GM10266 (cell line): ENCODE results near the gene HNRNPUL1.

ENCODE experiments used
- DNase-seq: peaks from one replicate; pipeline ENCODE4 v3.0.0; 2012; ENCODE audit errors: extremely low spot score
- CTCF ChIP-seq: IDR thresholded peaks from 2 replicates; pipeline ENCODE4 v1.5.1; 2012; ENCODE audit warnings: mild to moderate bottlenecking, low read depth; ENCODE audit not compliant: control insufficient read depth, insufficient read depth; ENCODE audit errors: missing control alignments

Gene HNRNPUL1

GRCh38 chr19:41249707-41250423 is 14.3 kb upstream of the HNRNPUL1 start:
- no peak for TF ChIP-seq CTCF
- DNase-seq = no peak

- TF ChIP-seq CTCF = no peak
- DNase-seq = no peak
These were observed 10.5 kb upstream of the HNRNPUL1 start for GRCh38 chr19:41253660-41254059.

- no peak for TF ChIP-seq CTCF
These were observed 9.0 kb upstream of the HNRNPUL1 start for GRCh38 chr19:41255171-41255570.

DNA sequence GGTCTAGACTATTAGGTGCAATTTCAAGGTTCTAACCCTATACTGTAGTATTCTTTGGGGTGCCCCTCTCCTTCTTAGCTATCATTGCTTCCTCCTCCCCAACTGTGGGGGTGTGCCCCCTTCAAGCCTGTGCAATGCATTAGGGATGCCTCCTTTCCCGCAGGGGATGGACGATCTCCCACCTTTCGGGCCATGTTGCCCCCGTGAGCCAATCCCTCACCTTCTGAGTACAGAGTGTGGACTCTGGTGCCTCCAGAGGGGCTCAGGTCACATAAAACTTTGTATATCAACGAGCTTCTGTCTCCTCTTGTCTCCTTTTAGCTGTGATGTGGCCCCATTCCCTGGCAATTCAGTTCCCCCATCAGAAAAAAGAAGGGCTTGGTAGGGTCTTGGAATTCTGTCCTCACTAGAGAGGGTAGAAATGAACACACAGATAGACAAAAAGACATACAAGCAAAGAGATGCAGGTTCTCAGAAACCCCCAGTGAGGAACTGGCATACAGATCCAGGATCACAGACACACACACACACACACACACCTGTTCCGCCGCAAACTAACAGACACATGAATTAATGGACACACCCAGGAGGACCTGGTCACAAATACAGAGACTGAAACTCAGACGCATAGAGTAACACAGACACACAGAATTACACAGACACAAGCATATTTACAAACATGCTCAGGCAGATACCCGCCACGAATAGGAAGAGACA is 2.5 kb upstream of the HNRNPUL1 start:
- no peak for TF ChIP-seq CTCF
- DNase-seq = no peak

More at GRCh38 chr19:41255171-41255570, 9.0 kb upstream of the HNRNPUL1 start:
- DNase-seq = no peak

GRCh38 chr19:41263042-41263849 is 926 bp upstream of the HNRNPUL1 start:
- DNase-seq = peak; percentile 30
- no peak for TF ChIP-seq CTCF

DNA sequence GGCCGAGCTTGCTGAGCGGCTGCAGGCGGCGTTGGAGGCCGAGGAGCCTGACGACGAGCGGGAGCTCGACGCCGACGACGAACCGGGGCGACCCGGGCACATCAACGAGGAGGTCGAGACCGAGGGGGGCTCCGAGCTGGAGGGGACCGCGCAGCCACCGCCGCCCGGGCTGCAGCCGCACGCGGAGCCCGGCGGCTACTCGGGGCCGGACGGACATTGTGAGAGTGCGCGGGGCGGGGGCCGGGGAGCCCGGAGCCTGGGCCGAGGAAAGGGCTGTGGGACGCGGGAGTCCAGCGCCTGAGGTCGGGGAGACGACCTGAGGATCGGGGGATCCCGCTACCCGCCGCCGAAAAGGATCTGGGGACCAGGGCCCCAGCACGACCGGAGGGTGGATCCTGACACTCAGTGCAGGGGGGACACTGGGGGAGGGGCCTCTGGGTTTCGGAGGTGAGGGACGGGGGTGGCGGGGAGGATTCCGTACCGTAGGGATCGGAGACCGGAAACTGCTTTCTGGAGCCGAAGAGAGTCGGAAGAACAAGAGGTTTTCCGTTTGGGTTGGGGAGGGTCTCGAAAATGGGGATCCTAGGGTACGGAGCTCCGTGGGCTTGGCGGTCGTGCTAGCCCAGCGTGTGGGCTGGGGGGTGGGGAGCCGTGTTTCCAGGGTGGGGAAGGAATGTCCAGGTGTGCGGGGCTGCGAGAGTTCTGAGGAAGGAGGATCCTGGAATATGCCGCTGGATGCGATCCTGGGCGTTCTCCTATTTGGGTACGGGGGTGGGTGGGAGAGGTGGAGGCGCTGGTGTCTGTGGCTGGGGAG is 616 bp downstream of the HNRNPUL1 start:
- no peak for TF ChIP-seq CTCF
- DNase-seq = peak; percentile 46
